Esophagus squamous epithelium (tissue), 5 donors: ENCODE measurements around the gene DYRK1A. TPM values are rescaled to one million over a fixed set of nuclear protein-coding genes. Genes with fewer than 3 reads are reported as not detected.
"Not testable (repeated sequence)": the region's sequence is repeated elsewhere in the genome, so short reads cannot be mapped to it uniquely, and the experiment has no call there.

Experiments used
- DNase-seq: peaks from one replicate; lab custom pipeline; 2025; lab: John Stamatoyannopoulos, UW
- H3K27ac ChIP-seq, 4 donors: fragments of 200-600 bp; sonication (generic); one replicate each; pipeline ENCODE4 v1.5.1; 2016 to 2019; ENCODE audit warnings: mild to moderate bottlenecking in 1 of 4
- H3K27me3 ChIP-seq, 4 donors: fragments of 200-600 bp; sonication (generic); 1 replicate in 3 of 4; 2 replicates in 1 of 4; pipeline versions ENCODE4 v1.5.1 to v1.6.0; 2017 to 2021; ENCODE audit warnings: antibody characterized with exemption in 1 of 4
- H3K36me3 ChIP-seq, 3 donors: fragments of 200-600 bp; sonication (generic); one replicate each; pipeline ENCODE4 v1.5.1; 2016 to 2019
- H3K4me1 ChIP-seq, 3 donors: fragments of 200-600 bp; sonication (generic); one replicate each; pipeline ENCODE4 v1.5.1; 2017 to 2019
- H3K4me3 ChIP-seq, 4 donors: fragments of 200-600 bp; sonication (generic); 1 replicate in 3 of 4; 2 replicates in 1 of 4; pipeline ENCODE4 v1.5.1; 2016 to 2019; ENCODE audit warnings: mild to moderate bottlenecking in 2 of 4, moderate library complexity in 1 of 4
- H3K9me3 ChIP-seq, 3 donors: fragments of 200-600 bp; sonication (generic); one replicate each; pipeline ENCODE4 v1.5.1; 2016 to 2019
- CTCF ChIP-seq, 6 experiments: fragments of 450-650 bp in 4 of 6; fragments of 200-600 bp in 2 of 6; sonication (generic) in 2 of 6; IDR thresholded peaks; one replicate each; pipeline ENCODE4 v1.5.1; 2016 to 2019; ENCODE audit warnings: antibody characterized with exemption in 6 of 6, mild to moderate bottlenecking in 4 of 6, moderate library complexity in 4 of 6
- POLR2A ChIP-seq, 4 donors: fragments of 450-650 bp; IDR thresholded peaks; one replicate each; pipeline ENCODE4 v1.6.1; 2017; ENCODE audit warnings: antibody characterized with exemption in 4 of 4, mild to moderate bottlenecking in 4 of 4, moderate library complexity in 3 of 4
- WGBS, 2 donors: methylation state at CpG; one replicate each; pipeline ENCODE4 v1.1.5; 2018; 5-methylcytosine and 5-hydroxymethylcytosine counted together
- intact Hi-C: fragments of 100-400 bp; cut with DNase I; formaldehyde crosslinking; loops from one replicate; pipeline ENCODE4 v1.15.0; 2022
- total RNA-seq, 4 donors: library from RNA; depleted of rRNA; stranded (reverse); fragments of >200 nt; gene quantifications; one replicate each; pipeline ENCODE4 v1.1.0, GENCODE V29; 2016
- donor health status: DM: yes; HTN: yes; CAD: no.

DYRK1A gene
- total RNA-seq, 4 donors from 2014 or later, result 37.8 to 61.0 (median 45.4) TPM

- no peak for TF ChIP-seq CTCF (IDR thresholded peaks at IDR 0.05)
- no peak for TF ChIP-seq POLR2A (IDR thresholded peaks at IDR 0.05)
- Histone ChIP-seq H3K27me3 (no peaks in the 10 kb centered on the region), H3K36me3 (peaks cover 4 to 86% (median 10%) of the 10 kb centered on the region in 3 donors), H3K4me1 (peaks cover 0 to 11% (median 0%) of the 10 kb centered on the region in 3 donors), H3K9me3 (no peaks in the 10 kb centered on the region), H3K27ac (no peak overlapping the region), H3K4me3 (no peak overlapping the region)
- DNase-seq, result no peak
- WGBS, 2 donors, result 44 to 65% methylated on average over 8 of the region's 8 CpGs
- intact Hi-C loops, result no loop called here
These were observed 147.6 kb downstream of the DYRK1A start for GRCh38 chr21:37514038-37514667.

- intact Hi-C loops, result no loop called here
- peaks cover 0 to 11% (median 0%) of the 10 kb centered on the region in 3 donors for H3K4me1 ChIP-seq
- TF ChIP-seq POLR2A (IDR thresholded peaks at IDR 0.05) (no peak), CTCF (IDR thresholded peaks at IDR 0.05) (no peak)
- no peak overlapping the region for H3K27ac ChIP-seq
- peaks cover 4 to 57% (median 6%) of the 10 kb centered on the region in 3 donors for H3K36me3 ChIP-seq
- no peaks in the 10 kb centered on the region for H3K27me3 ChIP-seq
- no peaks in the 10 kb centered on the region for H3K9me3 ChIP-seq
- H3K4me3 ChIP-seq, result no peak overlapping the region
- WGBS, 2 donors, result 94 to 99% methylated on average over 7 of the region's 7 CpGs
- no peak for DNase-seq
These were observed 150.4 kb downstream of the DYRK1A start for GRCh38 chr21:37516998-37517397.

GRCh38 chr21:37520801-37521200 lies 154.2 kb downstream of the DYRK1A start:
- H3K4me3 ChIP-seq, result no peak overlapping the region
- H3K27ac ChIP-seq, result no peak overlapping the region
- intact Hi-C loops, result no loop called here
- peaks cover 0 to 28% (median 6%) of the 10 kb centered on the region in 3 donors for H3K36me3 ChIP-seq
- no peaks in the 10 kb centered on the region for H3K9me3 ChIP-seq
- no peak for TF ChIP-seq CTCF (IDR thresholded peaks at IDR 0.05)
- TF ChIP-seq POLR2A (IDR thresholded peaks at IDR 0.05), result no peak
- WGBS, 2 donors, result 94 to 96% methylated on average over 9 to 11 of the region's 11 CpGs
- H3K4me1 ChIP-seq, result no peaks in the 10 kb centered on the region
- H3K27me3 ChIP-seq, result no peaks in the 10 kb centered on the region
- no peak for DNase-seq

GRCh38 chr21:37521658-37522057 lies 155.1 kb downstream of the DYRK1A start:
- intact Hi-C loops, result no loop called here
- no peak for DNase-seq
- Histone ChIP-seq H3K27me3 (no peaks in the 10 kb centered on the region), H3K4me3 (no peak overlapping the region), H3K27ac (no peak overlapping the region), H3K4me1 (no peaks in the 10 kb centered on the region), H3K9me3 (no peaks in the 10 kb centered on the region), H3K36me3 (peaks cover 0 to 21% (median 6%) of the 10 kb centered on the region in 3 donors)
- WGBS, 2 donors, result 87% methylated on average over 7 of the region's 7 CpGs
- no peak for TF ChIP-seq POLR2A (IDR thresholded peaks at IDR 0.05)

- Histone ChIP-seq H3K9me3 (no peaks in the 10 kb centered on the region), H3K4me1 (no peaks in the 10 kb centered on the region), H3K27ac (no peak overlapping the region), H3K27me3 (no peaks in the 10 kb centered on the region), H3K36me3 (peaks cover 0 to 10% (median 6%) of the 10 kb centered on the region in 3 donors), H3K4me3 (no peak overlapping the region)
- no peak for TF ChIP-seq POLR2A (IDR thresholded peaks at IDR 0.05)
- no peak for TF ChIP-seq CTCF (IDR thresholded peaks at IDR 0.05)
- intact Hi-C loops, result no loop called here
- WGBS, 2 donors, result 81 to 86% methylated on average over 10 of the region's 10 CpGs
- no peak for DNase-seq
These were observed 156.2 kb downstream of the DYRK1A start for GRCh38 chr21:37522641-37523295.

- H3K27ac ChIP-seq, H3K4me3 ChIP-seq, H3K9me3 ChIP-seq, H3K27me3 ChIP-seq, H3K4me1 ChIP-seq, DNase-seq, intact Hi-C loops, H3K36me3 ChIP-seq: not testable (repeated sequence)
- 87 to 92% methylated on average over 5 of the region's 5 CpGs for WGBS, 2 donors
These were observed 158.4 kb downstream of the DYRK1A start for GRCh38 chr21:37524944-37525343.
